Central memory CD4-positive, alpha-beta T cell (primary cell): Measurements from ENCODE around the gene RNF166.
A peak's percentile ranks its signal among the peaks of the same experiment; 100 is the strongest.

Experiments
- DNase-seq: peaks from one replicate; pipeline ENCODE4 v3.0.0; 2022

Gene RNF166

GRCh38 chr16:88723507-88723887 is 17.3 kb upstream of the RNF166 start:
- no peak for DNase-seq

DNA sequence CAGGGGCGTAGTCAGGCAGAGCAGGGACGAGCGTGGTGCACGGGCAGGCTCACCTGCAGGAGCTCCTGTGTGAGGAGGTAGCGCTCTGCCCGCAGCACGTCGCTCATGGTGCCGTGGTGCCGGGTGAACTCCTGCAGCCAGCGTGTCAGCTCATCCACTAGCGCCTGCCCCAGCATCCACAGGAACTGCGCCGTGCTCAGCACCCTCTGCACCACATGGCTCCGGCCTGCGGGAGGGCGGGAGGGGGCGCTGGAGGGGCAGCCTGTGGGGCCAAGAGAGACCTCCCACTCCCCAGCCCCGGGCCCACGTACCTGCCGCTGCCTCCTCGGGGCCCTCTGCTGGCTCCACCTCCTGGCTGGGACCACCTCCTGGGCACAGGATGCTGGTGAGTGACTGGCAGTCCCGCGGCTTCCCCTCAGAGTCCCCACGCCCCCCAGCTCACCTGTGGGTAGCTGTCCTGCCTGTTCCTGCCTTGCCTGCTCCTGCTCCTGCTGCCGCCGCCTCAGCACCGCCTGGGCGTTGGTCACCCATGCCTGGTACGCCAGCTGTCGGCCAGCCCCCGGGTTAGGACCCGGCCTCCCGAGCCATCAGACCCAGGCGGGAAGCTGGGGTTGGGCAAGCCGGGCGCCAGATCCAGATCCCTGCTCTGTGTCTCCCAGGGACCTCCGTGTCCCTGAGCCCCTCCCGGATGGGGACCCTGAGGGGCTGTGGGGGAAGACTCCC is 16.7 kb upstream of the RNF166 start:
- DNase-seq = no peak

DNA sequence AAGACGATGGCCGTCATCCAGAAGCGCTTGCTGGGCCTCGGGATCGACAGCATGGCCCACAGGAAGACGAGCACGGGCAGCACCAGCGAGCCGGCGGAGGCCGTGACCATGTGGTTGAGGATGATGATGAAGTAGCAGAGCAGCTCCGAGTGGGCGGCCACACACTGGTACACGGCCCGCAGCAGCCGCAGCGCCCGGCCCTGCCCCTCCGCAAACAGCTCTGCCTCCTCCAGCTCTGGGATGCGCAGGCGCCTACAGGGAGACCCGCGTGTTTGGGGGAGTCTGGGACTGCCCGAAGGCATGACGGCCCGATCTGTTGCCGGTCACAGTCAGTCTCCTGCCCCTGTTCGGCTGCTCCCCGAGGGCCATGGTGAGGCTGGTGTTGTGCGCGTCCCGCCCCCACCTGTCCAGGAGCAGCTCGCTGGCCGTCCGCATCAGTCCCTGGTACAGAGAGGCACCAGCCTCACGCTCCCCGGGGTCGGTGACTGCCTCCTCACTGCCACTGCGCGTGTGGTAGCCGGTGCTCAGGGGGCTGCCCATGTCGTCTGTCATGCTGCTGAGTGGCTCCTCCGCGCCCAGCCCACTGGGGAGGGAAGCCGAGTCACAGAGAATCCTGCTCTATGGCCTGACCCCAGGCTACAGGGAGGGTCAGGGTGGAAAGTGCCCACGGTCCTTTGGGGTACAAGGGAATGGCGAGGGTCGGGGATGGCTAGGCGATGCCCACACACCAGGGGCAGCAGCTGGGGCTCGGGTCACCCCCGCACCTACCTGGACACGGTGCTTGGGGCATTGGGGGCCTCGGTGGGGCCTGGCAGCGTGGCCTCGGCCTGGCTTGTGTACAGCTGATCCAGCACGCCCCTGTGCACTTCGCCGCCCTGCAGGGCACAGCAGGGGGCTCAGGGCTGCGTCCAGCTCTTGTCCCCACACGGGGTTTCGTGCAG is 15.9 kb upstream of the RNF166 start:
- no peak for DNase-seq

- DNase-seq = no peak
Measured at GRCh38 chr16:88721236-88721635, 15.0 kb upstream of the RNF166 start.

GRCh38 chr16:88720396-88720970 is 14.3 kb upstream of the RNF166 start:
- no peak for DNase-seq

- no peak for DNase-seq
Measured at GRCh38 chr16:88719933-88720296, 13.7 kb upstream of the RNF166 start.

GRCh38 chr16:88719267-88719932 is 13.2 kb upstream of the RNF166 start:
- DNase-seq = no peak

DNA sequence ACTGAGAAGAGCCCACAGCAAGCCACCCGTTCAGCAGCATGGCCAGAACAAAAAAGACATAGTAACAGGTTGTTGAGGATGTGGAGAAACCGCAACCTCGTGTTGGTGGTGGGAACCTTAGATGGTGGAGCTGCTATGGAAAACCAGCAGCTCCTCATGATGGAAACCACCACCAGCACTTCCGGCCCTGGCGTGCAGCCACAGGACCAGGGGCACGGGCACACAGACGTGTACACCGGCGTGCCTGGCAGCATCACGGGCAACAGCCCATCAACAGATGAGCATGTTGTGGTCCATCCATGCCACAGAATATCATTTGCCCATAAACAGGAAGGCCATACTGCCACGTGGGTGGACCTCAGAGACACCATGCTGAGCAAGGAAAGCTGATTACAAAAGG is 12.0 kb upstream of the RNF166 start:
- peak; percentile 29 for DNase-seq

DNA sequence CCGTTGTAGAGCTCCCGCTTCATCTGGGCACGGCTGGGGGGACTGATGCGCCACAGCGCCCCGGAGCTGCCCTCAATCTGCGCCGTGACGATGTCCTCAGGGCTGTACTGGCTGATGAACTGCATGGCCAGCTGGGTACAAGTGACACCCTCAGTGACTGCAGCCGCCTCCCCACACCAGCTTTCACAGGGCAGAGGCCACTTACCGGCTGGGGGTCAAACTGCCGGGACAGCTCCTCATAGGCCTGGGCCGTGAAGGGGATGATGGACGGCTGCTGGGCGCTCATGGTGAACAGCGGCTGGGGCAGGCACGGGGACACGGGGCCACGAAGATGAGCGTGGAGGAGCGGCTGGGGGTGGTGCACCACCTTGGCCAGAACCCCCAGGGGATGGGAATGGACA is 10.4 kb upstream of the RNF166 start:
- DNase-seq = no peak

DNA sequence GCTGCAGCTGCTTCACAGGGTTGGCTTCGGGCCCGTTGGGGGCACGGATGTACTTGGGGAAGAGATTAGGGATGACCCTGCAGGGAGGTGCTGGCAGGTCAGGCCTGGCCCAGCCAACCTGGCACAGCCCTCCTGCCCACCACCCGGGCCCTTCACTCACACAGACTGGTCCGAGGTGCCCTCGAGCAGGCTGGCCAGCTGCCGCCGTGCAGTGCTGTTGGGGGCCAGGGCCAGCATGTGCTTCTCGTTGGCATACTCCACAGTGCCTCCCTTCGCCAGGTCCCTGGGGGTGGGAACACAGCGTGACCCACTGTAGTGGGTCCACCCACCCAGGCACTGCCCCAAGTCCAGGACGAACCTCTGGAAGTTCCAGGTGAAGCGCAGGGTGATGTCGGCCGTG is 10.0 kb upstream of the RNF166 start:
- no peak for DNase-seq

- DNase-seq = no peak
Measured at GRCh38 chr16:88715312-88716190, 9.3 kb upstream of the RNF166 start.

GRCh38 chr16:88714420-88715302 is 8.5 kb upstream of the RNF166 start:
- DNase-seq = no peak

GRCh38 chr16:88713568-88714419 is 7.6 kb upstream of the RNF166 start:
- no peak for DNase-seq

GRCh38 chr16:88713054-88713453 is 6.8 kb upstream of the RNF166 start:
- no peak for DNase-seq

GRCh38 chr16:88712362-88712979 is 6.3 kb upstream of the RNF166 start:
- no peak for DNase-seq

GRCh38 chr16:88711750-88712340 is 5.6 kb upstream of the RNF166 start:
- DNase-seq = no peak

DNA sequence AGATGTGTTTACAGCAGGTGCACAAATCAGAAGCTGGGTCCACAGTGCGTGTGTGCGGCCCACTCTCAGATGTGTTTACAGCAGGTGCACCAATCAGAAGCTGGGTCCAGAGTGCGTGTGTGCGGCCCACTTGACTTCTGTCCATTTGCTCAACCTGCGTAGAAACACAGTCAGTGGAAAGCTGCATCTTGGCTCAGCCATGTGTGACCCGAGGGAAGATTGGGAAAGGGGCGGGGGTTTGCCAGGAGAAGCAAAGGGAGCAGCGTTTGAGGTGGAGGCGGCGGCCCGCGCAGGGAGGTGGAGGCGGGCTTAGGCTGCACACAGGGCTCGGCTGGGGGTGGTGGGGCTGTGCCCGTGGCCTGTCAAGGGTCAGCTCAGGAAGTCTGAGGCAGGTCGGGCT is 4.3 kb upstream of the RNF166 start:
- DNase-seq = no peak

GRCh38 chr16:88706965-88707826 is 988 bp upstream of the RNF166 start:
- DNase-seq = no peak
